ENCODE measurements around the gene BMPR1A. TPM values are rescaled to one million over a fixed set of nuclear protein-coding genes. Genes with fewer than 3 reads are reported as not detected.

BMPR1A gene
- total and polyA plus RNA-seq, 2 experiments from 2014 or later, result 14.2 to 82.5 TPM

- no peak for TF ChIP-seq ZNF462 (CRISPR knock-in tag; IDR thresholded peaks at IDR 0.05)
- no peak for TF ChIP-seq JUNB (IDR thresholded peaks at IDR 0.05; ENCODE audit: unreplicated experiment)
- TF ChIP-seq EZH2phosphoT487 (IDR thresholded peaks at IDR 0.05; ENCODE audit: unreplicated experiment), result no peak
Measured at GRCh38 chr10:86708068-86708782, 48.2 kb upstream of the BMPR1A start (continued).

GRCh38 chr10:86708783-86709380 is 47.5 kb upstream of the BMPR1A start:
- H3K4me3 Mint-ChIP-seq, result no peak overlapping the region
- Histone ChIP-seq H3K27ac (ENCODE audit: low read depth) (no peak overlapping the region), H3K36me3 (ENCODE audit: insufficient read depth) (no peaks in the 10 kb centered on the region), H3K4me2 (no peak overlapping the region), H4K20me1 (replicated peaks; ENCODE audit: insufficient read depth) (no peaks in the 10 kb centered on the region), H3K27me3 (ENCODE audit: insufficient read depth) (no peaks in the 10 kb centered on the region), H3K4me3 (no peak overlapping the region), H3K9me2 (ENCODE audit: insufficient read depth) (no peaks in the 10 kb centered on the region), H3K4me1 (ENCODE audit: insufficient read depth) (peaks cover 22% of the 10 kb centered on the region), H3F3A (replicated peaks; ENCODE audit: low read depth) (peaks cover 12% of the 10 kb centered on the region; the same call in 1 of the 2 replicates), H2AFZ (no peak overlapping the region), H3K79me2 (replicated peaks; ENCODE audit: insufficient read depth) (no peaks in the 10 kb centered on the region)
- H3K27ac Mint-ChIP-seq, result no peak overlapping the region
- peaks cover 49% of the 10 kb centered on the region for H3K4me1 Mint-ChIP-seq
- no peaks in the 10 kb centered on the region; the same call in 2 of the 3 replicates for H3K36me3 Mint-ChIP-seq (ENCODE audit: low read depth)
- H3K9me3 Mint-ChIP-seq, result no peaks in the 10 kb centered on the region; the same call in 2 of the 3 replicates
- TF ChIP-seq STAT1 (IDR thresholded peaks at IDR 0.05; ENCODE audit: unreplicated experiment), result no peak
- TF ChIP-seq EZH2phosphoT487 (IDR thresholded peaks at IDR 0.05; ENCODE audit: unreplicated experiment), result no peak
- no peak for TF ChIP-seq ETS1 (IDR thresholded peaks at IDR 0.05)
- TF ChIP-seq REST (IDR thresholded peaks at IDR 0.05; ENCODE audit: unreplicated experiment), result no peak
- no peak for ATAC-seq
- peaks cover 18% of the 10 kb centered on the region for H3K27me3 Mint-ChIP-seq (ENCODE audit: insufficient read depth, low read depth, poor library complexity)
- no peak for DNase-seq (ENCODE audit: low spot score)
